MM.1S (cell line): Measurements from ENCODE around the gene MYL4.

ENCODE experiments used
- EZH2 ChIP-seq: fragments of 300-600 bp; sonication (generic); optimal IDR thresholded peaks from 2 replicates; pipeline ENCODE3; 2017; ENCODE audit warnings: low read depth, mild to moderate bottlenecking, antibody characterized with exemption, low read length, mixed read lengths
- TF ChIP-seq, protein P1 (sequence below): fragments of 300-600 bp; sonication (generic); IDR thresholded peaks from 2 replicates; pipeline ENCODE4 v1.5.1; 2016; ENCODE audit warnings: antibody characterized with exemption, low read length, mixed read lengths

DNA sequence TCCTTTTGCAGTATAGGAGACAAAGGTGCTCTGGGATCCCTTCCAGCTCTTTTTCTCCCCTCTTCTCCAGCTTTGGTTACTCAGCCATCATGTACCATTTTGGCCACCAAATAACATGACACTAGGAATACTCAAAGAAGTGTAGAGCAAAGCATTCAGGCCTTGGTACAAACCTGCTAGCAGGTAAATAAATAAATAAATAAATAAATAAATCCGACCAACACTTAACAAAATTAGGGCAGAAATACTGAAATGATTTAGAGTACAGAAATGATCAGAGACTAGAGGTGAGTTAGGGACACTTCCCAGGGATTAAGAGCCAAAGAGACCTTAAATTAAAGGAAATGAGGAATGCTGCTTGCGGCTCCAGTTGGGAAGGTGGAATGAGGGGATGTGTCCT lies 26.8 kb downstream of the MYL4 start:
- TF ChIP-seq, protein P1, sequence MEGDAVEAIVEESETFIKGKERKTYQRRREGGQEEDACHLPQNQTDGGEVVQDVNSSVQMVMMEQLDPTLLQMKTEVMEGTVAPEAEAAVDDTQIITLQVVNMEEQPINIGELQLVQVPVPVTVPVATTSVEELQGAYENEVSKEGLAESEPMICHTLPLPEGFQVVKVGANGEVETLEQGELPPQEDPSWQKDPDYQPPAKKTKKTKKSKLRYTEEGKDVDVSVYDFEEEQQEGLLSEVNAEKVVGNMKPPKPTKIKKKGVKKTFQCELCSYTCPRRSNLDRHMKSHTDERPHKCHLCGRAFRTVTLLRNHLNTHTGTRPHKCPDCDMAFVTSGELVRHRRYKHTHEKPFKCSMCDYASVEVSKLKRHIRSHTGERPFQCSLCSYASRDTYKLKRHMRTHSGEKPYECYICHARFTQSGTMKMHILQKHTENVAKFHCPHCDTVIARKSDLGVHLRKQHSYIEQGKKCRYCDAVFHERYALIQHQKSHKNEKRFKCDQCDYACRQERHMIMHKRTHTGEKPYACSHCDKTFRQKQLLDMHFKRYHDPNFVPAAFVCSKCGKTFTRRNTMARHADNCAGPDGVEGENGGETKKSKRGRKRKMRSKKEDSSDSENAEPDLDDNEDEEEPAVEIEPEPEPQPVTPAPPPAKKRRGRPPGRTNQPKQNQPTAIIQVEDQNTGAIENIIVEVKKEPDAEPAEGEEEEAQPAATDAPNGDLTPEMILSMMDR, result no peak
- no peak for TF ChIP-seq EZH2
